Endodermal cell (in vitro differentiated cells): ENCODE results near the gene ELOVL7. TPM values are rescaled to one million over a fixed set of nuclear protein-coding genes. Genes with fewer than 3 reads are reported as not detected.

Experiments
- DNase-seq: peaks from one replicate; pipeline ENCODE4 v3.0.0-alpha.2; 2017
- H3K27ac ChIP-seq: 2 replicates; pipeline ENCODE4 v1.5.1; 2013; ENCODE audit warnings: mild to moderate bottlenecking, low read depth, low read length, moderate library complexity
- H3K27me3 ChIP-seq: 2 replicates; pipeline ENCODE4 v1.6.1; 2013; ENCODE audit warnings: mild to moderate bottlenecking, low read length, moderate library complexity; ENCODE audit not compliant: insufficient read depth, control insufficient read depth, poor library complexity, severe bottlenecking
- H3K36me3 ChIP-seq: 2 replicates; pipeline ENCODE4 v1.7.0; 2013; ENCODE audit warnings: mild to moderate bottlenecking, low read length, moderate library complexity; ENCODE audit not compliant: control insufficient read depth, insufficient read depth
- H3K4me1 ChIP-seq: one replicate; pipeline ENCODE4 v1.7.0; 2013; ENCODE audit warnings: low read length; ENCODE audit not compliant: control insufficient read depth, insufficient read depth
- H3K4me3 ChIP-seq: 2 replicates; pipeline ENCODE4 v1.5.1; 2013; ENCODE audit warnings: mild to moderate bottlenecking, low read length, moderate library complexity
- H3K9ac ChIP-seq: 2 replicates; pipeline ENCODE4 v1.6.1; 2013; ENCODE audit warnings: mild to moderate bottlenecking, low read length, moderate library complexity; ENCODE audit not compliant: poor library complexity, severe bottlenecking; ENCODE audit errors: extremely low read depth
- H3K9me3 ChIP-seq: 2 replicates; pipeline ENCODE4 v1.6.1; 2013; ENCODE audit warnings: mild to moderate bottlenecking, low read length, moderate library complexity; ENCODE audit not compliant: control insufficient read depth
- H3K27ac Mint-ChIP-seq: 2 replicates; pipeline ENCODE4 v1.8.0; 2020; ENCODE audit warnings: mixed read lengths
- H3K27me3 Mint-ChIP-seq: 2 replicates; pipeline ENCODE4 v1.8.0; 2021; ENCODE audit warnings: mild to moderate bottlenecking, mixed read lengths; ENCODE audit not compliant: insufficient read depth
- H3K36me3 Mint-ChIP-seq: 2 replicates; pipeline ENCODE4 v1.8.0; 2020; ENCODE audit warnings: low read depth, mixed read lengths
- H3K4me1 Mint-ChIP-seq: 2 replicates; pipeline ENCODE4 v1.8.0; 2020; ENCODE audit warnings: mixed read lengths
- H3K4me3 Mint-ChIP-seq: 2 replicates; pipeline ENCODE4 v1.8.0; 2020; ENCODE audit warnings: mild to moderate bottlenecking, moderate library complexity, mixed read lengths
- H3K9me3 Mint-ChIP-seq: 2 replicates; pipeline ENCODE4 v1.8.0; 2020; ENCODE audit warnings: mild to moderate bottlenecking, mixed read lengths
- CTCF ChIP-seq: fragments of 200-600 bp; sonication (generic); conservative IDR thresholded peaks from 2 replicates; pipeline ENCODE4 v1.5.0; 2021; ENCODE audit warnings: antibody characterized with exemption, mild to moderate bottlenecking
- WGBS, 2 experiments: methylation state at CpG; one replicate each; pipeline versions ENCODE4 v1.1.5 to v1.1.7; 2013; ENCODE audit warnings: missing lambda C conversion rate in 2 of 2, mixed read lengths in 1 of 2; ENCODE audit not compliant: insufficient coverage in 1 of 2, insufficient read length in 1 of 2; 5-methylcytosine and 5-hydroxymethylcytosine counted together
- total RNA-seq, 2 donors: library from RNA; stranded (reverse); fragmentation: NEBNext Ultra II Directional in 1 of 2; extraction: Animal tissue kit (Norgen Biotek cat#: 25700) in 1 of 2; gene quantifications; 2 replicates in 1 of 2; 3 replicates in 1 of 2; pipeline ENCODE4 v1.2.1, GENCODE V29; 2021

Gene ELOVL7
- total RNA-seq, 2 donors from 2014 or later: 3.5 to 6.5 TPM

DNA sequence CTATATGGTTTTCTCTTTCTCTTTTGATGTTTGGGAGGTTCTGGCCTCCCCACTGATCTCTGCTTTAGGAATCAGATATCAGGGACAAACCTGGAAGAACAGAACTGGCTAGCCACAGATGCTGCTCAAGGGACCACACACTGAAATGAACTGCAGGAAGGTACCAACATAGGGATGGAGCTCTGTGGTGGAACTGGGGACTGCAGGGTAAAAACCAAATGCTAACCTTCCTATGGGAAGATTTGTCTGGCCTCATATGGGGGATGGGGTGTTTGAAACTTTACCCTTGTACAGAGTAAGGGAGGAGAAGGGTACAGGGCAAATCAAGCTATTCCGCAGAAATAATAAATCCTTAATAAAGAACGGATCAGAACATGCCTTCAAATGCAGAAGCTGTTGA lies 49.4 kb downstream of the ELOVL7 start:
- Mint-ChIP-seq H3K4me1 (peaks cover 11% of the 10 kb centered on the region), H3K27ac (no peak overlapping the region), H3K36me3 (no peaks in the 10 kb centered on the region), H3K27me3 (no peaks in the 10 kb centered on the region), H3K4me3 (no peak overlapping the region), H3K9me3 (no peaks in the 10 kb centered on the region)
- Histone ChIP-seq H3K4me1 (peaks cover 7% of the 10 kb centered on the region), H3K27me3 (no peaks in the 10 kb centered on the region), H3K9ac (no peak overlapping the region), H3K27ac (no peak overlapping the region), H3K36me3 (no peaks in the 10 kb centered on the region), H3K4me3 (no peak overlapping the region), H3K9me3 (no peaks in the 10 kb centered on the region)
- DNase-seq: no peak
- peak; percentile 45 for TF ChIP-seq CTCF
- 93% methylated on average over 2 of the region's 2 CpGs; no CpG with 5 or more reads in 1 of the 2 experiments for WGBS, 2 experiments

DNA sequence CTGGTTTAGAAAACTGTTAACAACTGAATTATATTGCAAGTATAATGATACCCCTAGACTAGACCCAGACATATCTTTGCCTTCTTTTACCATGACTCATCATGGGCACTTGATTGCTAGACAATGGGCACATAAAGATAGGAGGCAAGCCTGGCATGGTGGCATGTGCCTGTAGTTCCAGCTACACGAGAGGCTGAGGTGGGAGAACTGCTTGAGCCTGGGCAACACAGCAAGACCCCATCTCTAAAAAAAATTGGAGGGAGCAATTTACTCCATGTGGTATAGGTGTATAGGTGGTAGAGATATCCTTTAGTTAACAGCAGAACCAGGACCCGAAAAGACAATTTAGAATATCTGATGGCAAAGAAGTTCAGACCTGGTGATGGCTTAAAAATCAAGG lies 51.6 kb downstream of the ELOVL7 start:
- Histone ChIP-seq H3K9me3 (no peaks in the 10 kb centered on the region), H3K27me3 (no peaks in the 10 kb centered on the region), H3K4me3 (no peak overlapping the region), H3K36me3 (no peaks in the 10 kb centered on the region), H3K27ac (no peak overlapping the region), H3K9ac (no peak overlapping the region), H3K4me1 (peaks cover 5% of the 10 kb centered on the region)
- Mint-ChIP-seq H3K27ac (no peak overlapping the region), H3K27me3 (no peaks in the 10 kb centered on the region), H3K4me1 (peaks cover 3% of the 10 kb centered on the region), H3K36me3 (no peaks in the 10 kb centered on the region), H3K4me3 (no peak overlapping the region), H3K9me3 (no peaks in the 10 kb centered on the region)
- no peak for DNase-seq
- WGBS, 2 experiments: 95 to 100% methylated on average over 2 of the region's 2 CpGs
- no peak for TF ChIP-seq CTCF

DNA sequence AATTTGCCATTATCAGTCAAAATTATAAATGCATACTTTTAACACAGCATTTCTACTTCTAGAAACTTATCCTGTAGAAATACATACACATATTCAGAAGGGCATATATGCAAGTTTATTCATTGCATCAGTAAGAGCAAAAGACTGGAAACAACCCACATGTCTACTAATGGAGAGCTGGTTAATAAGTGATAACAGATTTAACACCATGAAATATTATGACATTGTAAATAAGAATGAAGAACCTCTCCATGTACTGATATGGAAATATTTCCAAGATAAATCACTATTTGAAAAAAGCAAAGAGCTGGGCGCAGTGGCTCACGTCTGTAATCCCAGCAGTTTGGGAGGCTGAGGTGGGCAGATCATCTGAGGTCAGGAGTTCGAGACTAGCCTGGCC lies 54.5 kb downstream of the ELOVL7 start:
- Histone ChIP-seq H3K9me3 (no peaks in the 10 kb centered on the region), H3K4me1 (no peaks in the 10 kb centered on the region), H3K36me3 (no peaks in the 10 kb centered on the region), H3K4me3 (no peak overlapping the region), H3K27me3 (no peaks in the 10 kb centered on the region), H3K9ac (no peak overlapping the region), H3K27ac (no peak overlapping the region)
- no peak for DNase-seq
- Mint-ChIP-seq H3K36me3 (no peaks in the 10 kb centered on the region), H3K4me3 (no peak overlapping the region), H3K9me3 (no peaks in the 10 kb centered on the region), H3K4me1 (no peaks in the 10 kb centered on the region), H3K27ac (no peak overlapping the region), H3K27me3 (no peaks in the 10 kb centered on the region)
- TF ChIP-seq CTCF: no peak
- 90 to 100% methylated on average over 1 to 3 of the region's 3 CpGs for WGBS, 2 experiments
